Measurements from ENCODE around the gene MPND.

The MPND gene

GRCh38 chr19:4379383-4380253 lies 36.3 kb downstream of the MPND start:
- no peak for DNase-seq (ENCODE audit: low spot score)

- DNase-seq (ENCODE audit: low spot score), result peak; percentile 10
Measured at GRCh38 chr19:4380254-4380727, 36.9 kb downstream of the MPND start.

- no peak for DNase-seq (ENCODE audit: low spot score)
Measured at GRCh38 chr19:4385291-4386040, 42.1 kb downstream of the MPND start.

- no peak for DNase-seq (ENCODE audit: low spot score)
Measured at GRCh38 chr19:4386041-4386782, 42.9 kb downstream of the MPND start.

GRCh38 chr19:4388337-4389063 lies 45.1 kb downstream of the MPND start:
- DNase-seq (ENCODE audit: low spot score), result peak; percentile 67

GRCh38 chr19:4389064-4389375 lies 45.7 kb downstream of the MPND start:
- DNase-seq (ENCODE audit: low spot score), result no peak

- no peak for DNase-seq (ENCODE audit: low spot score)
Measured at GRCh38 chr19:4389511-4390016, 46.2 kb downstream of the MPND start.

- DNase-seq (ENCODE audit: low spot score), result no peak
Measured at GRCh38 chr19:4390017-4390566, 46.7 kb downstream of the MPND start.

GRCh38 chr19:4390567-4391305 lies 47.4 kb downstream of the MPND start:
- DNase-seq (ENCODE audit: low spot score), result no peak

GRCh38 chr19:4391306-4391693 lies 47.9 kb downstream of the MPND start:
- DNase-seq (ENCODE audit: low spot score), result no peak

- no peak for DNase-seq (ENCODE audit: low spot score)
Measured at GRCh38 chr19:4391701-4392483, 48.5 kb downstream of the MPND start.

- DNase-seq (ENCODE audit: low spot score), result no peak
Measured at GRCh38 chr19:4393947-4394590, 50.7 kb downstream of the MPND start.

- peak; percentile 37 for DNase-seq (ENCODE audit: low spot score)
Measured at GRCh38 chr19:4396949-4397783, 53.8 kb downstream of the MPND start.

GRCh38 chr19:4399812-4400134 lies 56.4 kb downstream of the MPND start:
- DNase-seq (ENCODE audit: low spot score), result no peak

- peak; percentile 94 for DNase-seq (ENCODE audit: low spot score)
Measured at GRCh38 chr19:4400135-4400936, 57.0 kb downstream of the MPND start, which contains the start of gene SH3GL1. Gene SH3GL1 (minus strand): TSS chr19:4400547. CDS start chr19:4400368, 179 bp downstream.

- no peak for DNase-seq (ENCODE audit: low spot score)
Measured at GRCh38 chr19:4401769-4402170, 58.4 kb downstream of the MPND start.

GRCh38 chr19:4402171-4403004 lies 59.0 kb downstream of the MPND start, which contains the start of gene CHAF1A:
Gene CHAF1A (plus strand): TSS chr19:4402640. CDS start chr19:4402763, 123 bp downstream.
- DNase-seq (ENCODE audit: low spot score), result peak; percentile 100

Measured in cerebellar cortex (tissue), 1 donor.